Fibroblast of lung (primary cell): ENCODE results near the gene SPINT2. TPM values are rescaled to one million over a fixed set of nuclear protein-coding genes. Genes with fewer than 3 reads are reported as not detected.

Experiments
- DNase-seq, 2 donors: peaks; one replicate each; pipeline versions ENCODE4 v3.0.0 to v3.0.0-alpha.2; 2010; ENCODE audit warnings: low read depth in 2 of 2
- H2AFZ ChIP-seq: 2 replicates; pipeline ENCODE4 v1.5.1; 2012; ENCODE audit warnings: low read length, control low read depth, inconsistent platforms
- H3K27ac ChIP-seq: 2 replicates; pipeline ENCODE4 v1.5.1; 2011; ENCODE audit warnings: low read length, control low read depth; ENCODE audit not compliant: insufficient read depth
- H3K27me3 ChIP-seq: 2 replicates; pipeline ENCODE4 v1.5.1; 2011; ENCODE audit warnings: mild to moderate bottlenecking, low read length; ENCODE audit not compliant: control insufficient read depth, insufficient read depth
- H3K36me3 ChIP-seq: 2 replicates; pipeline ENCODE4 v1.5.1; 2011; ENCODE audit warnings: low read length; ENCODE audit not compliant: control insufficient read depth, insufficient read depth
- H3K4me1 ChIP-seq: 2 replicates; pipeline ENCODE4 v1.5.1; 2011; ENCODE audit warnings: low read length; ENCODE audit not compliant: control insufficient read depth, insufficient read depth; ENCODE audit errors: extremely low read depth
- H3K4me2 ChIP-seq: 2 replicates; pipeline ENCODE4 v1.5.1; 2011; ENCODE audit warnings: low read length, control low read depth; ENCODE audit not compliant: insufficient read depth; ENCODE audit errors: extremely low read depth
- H3K4me3 ChIP-seq, 4 experiments: fragments of 200-600 bp in 1 of 4; sonication (generic) in 1 of 4; replicated peaks in 1 of 4; 2 replicates each; pipeline ENCODE4 v1.5.1; 2011 to 2016; ENCODE audit warnings: low read length in 4 of 4, low read depth in 3 of 4, mild to moderate bottlenecking in 3 of 4, control low read depth in 2 of 4, inconsistent platforms in 1 of 4, mixed read lengths in 1 of 4; ENCODE audit not compliant: insufficient read depth in 1 of 4; ENCODE audit errors: control extremely low read depth in 1 of 4
- H3K79me2 ChIP-seq: 2 replicates; pipeline ENCODE4 v1.5.1; 2012; ENCODE audit warnings: mild to moderate bottlenecking, low read length, inconsistent platforms; ENCODE audit not compliant: control insufficient read depth, insufficient read depth
- H3K9ac ChIP-seq: 2 replicates; pipeline ENCODE4 v1.5.1; 2011; ENCODE audit warnings: mild to moderate bottlenecking, low read length, control low read depth; ENCODE audit not compliant: insufficient read depth
- H3K9me3 ChIP-seq: 2 replicates; pipeline ENCODE4 v1.5.1; 2012; ENCODE audit warnings: low read depth, low read length; ENCODE audit not compliant: control insufficient read depth, insufficient read depth
- H4K20me1 ChIP-seq: 2 replicates; pipeline ENCODE4 v1.5.1; 2011; ENCODE audit warnings: low read length; ENCODE audit not compliant: control insufficient read depth, insufficient read depth; ENCODE audit errors: extremely low read depth
- CTCF ChIP-seq, 2 donors: IDR thresholded peaks in 1 of 2; conservative IDR thresholded peaks in 1 of 2; 1 replicate in 1 of 2; 2 replicates in 1 of 2; pipeline ENCODE4 v1.5.1; 2011 to 2012; ENCODE audit warnings: low read length in 2 of 2, control low read depth in 1 of 2, inconsistent platforms in 1 of 2, low read depth in 1 of 2, mild to moderate bottlenecking in 1 of 2
- EZH2 ChIP-seq: IDR thresholded peaks from 2 replicates; pipeline ENCODE4 v1.5.1; 2012; ENCODE audit warnings: low read length, control low read depth, mild to moderate bottlenecking; ENCODE audit errors: missing control alignments
- polyA plus RNA-seq, 2 donors: library from polyadenylated mRNA; depleted of rRNA in 1 of 2; stranded (reverse) in 1 of 2; unstranded in 1 of 2; fragments of >200 nt; gene quantifications; 2 replicates each; pipeline ENCODE4 v1.2.1, GENCODE V29; 2011 to 2012; ENCODE audit warnings: missing spikeins in 1 of 2
- total RNA-seq: library from RNA; depleted of rRNA; stranded (reverse); fragments of >200 nt; gene quantifications from 2 replicates; pipeline ENCODE4 v1.2.1, GENCODE V29; 2014

SPINT2 gene
- total and polyA plus RNA-seq, 2 donors (not counting 1 experiment from before 2014, with no cell fraction given): 4.5 to 4.6 TPM

DNA sequence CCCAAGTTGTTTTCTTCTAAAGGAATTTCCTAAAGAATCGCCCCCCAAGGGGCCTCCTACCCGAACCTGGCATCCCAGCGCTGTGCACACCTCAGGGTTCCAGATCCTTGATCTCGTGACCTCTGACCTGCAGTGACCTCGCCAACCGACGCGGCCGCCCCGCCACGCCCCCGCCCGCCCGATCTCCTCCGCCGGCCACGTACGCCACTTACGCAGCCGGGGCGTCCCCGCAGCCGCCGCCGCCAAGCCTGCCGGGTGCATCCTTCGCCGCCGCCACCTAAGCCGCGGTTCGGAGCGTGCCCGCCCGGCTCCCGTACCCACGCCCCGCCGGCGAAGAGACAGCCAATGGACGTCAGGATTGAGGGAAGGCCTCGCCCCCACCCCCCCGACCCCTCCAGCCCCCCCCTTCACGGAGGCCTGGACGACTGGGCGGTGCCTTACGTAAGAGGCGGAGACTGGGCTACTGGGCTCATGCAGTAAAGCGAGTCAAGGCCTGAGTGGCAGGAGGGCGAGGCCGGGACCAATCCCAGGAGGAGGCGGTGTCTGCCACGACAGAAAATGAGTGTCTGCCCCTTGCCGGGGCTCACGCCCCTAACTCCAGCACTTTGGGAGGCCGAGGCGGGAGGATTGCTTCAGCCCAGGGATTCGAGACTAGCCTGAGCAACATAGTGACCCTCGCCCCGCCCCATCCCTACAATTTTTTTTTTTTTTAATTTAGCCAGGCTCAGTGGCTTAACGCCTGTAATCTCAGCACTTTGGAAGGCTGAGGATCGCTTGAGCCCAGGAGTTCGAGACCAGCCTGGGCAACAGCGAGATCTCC lies 51.5 kb downstream of the SPINT2 start, which contains the start of gene YIF1B:
YIF1B (minus strand) TSS at position 291 of the 820 bp plus-strand sequence; CDS start at position 261, 30 bp downstream.
- H3K27ac ChIP-seq: peak within 1 kb of the TSS; percentile 68
- no peaks in the 10 kb centered on the region for H4K20me1 ChIP-seq
- TF ChIP-seq CTCF (conservative IDR thresholded peaks at IDR 0.05 in 1 of 2, IDR thresholded peaks at IDR 0.05 in 1 of 2; ENCODE audit: low read depth in 1 of 2, low read length in 2 of 2) (no peak), EZH2 (no peak)
- peaks cover 23% of the 10 kb centered on the region for H3K79me2 ChIP-seq
- no peaks in the 10 kb centered on the region for H3K9me3 ChIP-seq
- peaks cover 7% of the 10 kb centered on the region for H3K4me1 ChIP-seq
- peak within 1 kb of the TSS; percentile 53 for H3K9ac ChIP-seq
- DNase-seq: peak; percentile 98
- peak within 1 kb of the TSS; percentile 45 for H2AFZ ChIP-seq
- peak within 1 kb of the TSS; percentile 93 for H3K4me2 ChIP-seq
- H3K36me3 ChIP-seq: no peaks in the 10 kb centered on the region
- H3K27me3 ChIP-seq: no peaks in the 10 kb centered on the region
- H3K4me3 ChIP-seq: peak within 1 kb of the TSS; percentile 48 to 89 (median 72)

DNA sequence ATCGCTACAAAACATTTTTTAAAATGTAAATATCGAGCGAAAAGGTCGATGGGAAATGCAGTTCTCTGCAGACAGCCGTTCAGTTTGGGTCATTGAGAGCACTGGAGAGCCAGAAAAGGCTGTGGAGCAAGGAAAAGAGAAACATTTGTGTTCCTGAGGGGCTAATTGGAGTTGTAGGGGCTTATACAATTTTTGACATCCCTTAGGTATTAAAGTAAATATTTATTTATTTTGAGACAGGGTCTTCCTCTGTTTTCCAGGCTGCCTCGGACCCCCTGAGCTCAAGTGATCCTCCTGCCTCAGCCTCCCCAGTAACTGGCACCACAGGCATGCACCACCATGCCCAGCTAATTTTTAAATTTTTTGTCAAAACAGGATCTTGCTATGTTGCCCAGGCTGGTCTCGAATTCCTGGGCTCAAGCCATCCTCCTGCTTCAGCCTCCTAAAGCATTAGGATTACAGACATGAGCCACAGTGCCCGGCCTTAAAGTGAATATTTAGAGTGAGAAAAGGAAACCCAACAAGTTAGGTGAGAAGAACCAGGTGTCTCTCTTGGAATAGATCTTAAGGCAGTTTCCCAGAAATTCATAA lies 52.2 kb downstream of the SPINT2 start:
- peaks cover 28% of the 10 kb centered on the region for H3K79me2 ChIP-seq
- H3K4me1 ChIP-seq: peaks cover 12% of the 10 kb centered on the region
- TF ChIP-seq CTCF (conservative IDR thresholded peaks at IDR 0.05 in 1 of 2, IDR thresholded peaks at IDR 0.05 in 1 of 2; ENCODE audit: low read depth in 1 of 2, low read length in 2 of 2): no peak
- TF ChIP-seq EZH2: no peak
- peak overlapping the region; percentile 42 for H3K27ac ChIP-seq
- H2AFZ ChIP-seq: peak overlapping the region; percentile 45
- no peaks in the 10 kb centered on the region for H3K9me3 ChIP-seq
- peak overlapping the region; percentile 52 for H3K4me2 ChIP-seq
- no peak overlapping the region for H3K9ac ChIP-seq
- peak overlapping the region in 2 of 4 experiments; percentile 4 to 46 for H3K4me3 ChIP-seq
- no peak for DNase-seq
- no peaks in the 10 kb centered on the region for H3K27me3 ChIP-seq
- no peaks in the 10 kb centered on the region for H4K20me1 ChIP-seq
- no peaks in the 10 kb centered on the region for H3K36me3 ChIP-seq

- Histone ChIP-seq H3K4me2 (no peak overlapping the region), H3K4me1 (peaks cover 12% of the 10 kb centered on the region), H3K36me3 (no peaks in the 10 kb centered on the region), H3K27ac (no peak overlapping the region), H3K27me3 (no peaks in the 10 kb centered on the region), H4K20me1 (no peaks in the 10 kb centered on the region), H2AFZ (no peak overlapping the region), H3K9me3 (no peaks in the 10 kb centered on the region), H3K79me2 (peaks cover 33% of the 10 kb centered on the region), H3K4me3 (no peak overlapping the region), H3K9ac (no peak overlapping the region)
- TF ChIP-seq CTCF (conservative IDR thresholded peaks at IDR 0.05 in 1 of 2, IDR thresholded peaks at IDR 0.05 in 1 of 2; ENCODE audit: low read depth in 1 of 2, low read length in 2 of 2) (no peak), EZH2 (no peak)
- DNase-seq: no peak
Observed at GRCh38 chr19:38317104-38317612, 52.8 kb downstream of the SPINT2 start.
